Measurements from ENCODE around the gene PLCG2. TPM values are rescaled to one million over a fixed set of nuclear protein-coding genes. Genes with fewer than 3 reads are reported as not detected.

Gene PLCG2
- total and polyA plus RNA-seq, 2 of the 8 experiments (the other 6 are each of a cell fraction or from before 2014, with no cell fraction given), result 6.1 to 6.9 TPM

DNA sequence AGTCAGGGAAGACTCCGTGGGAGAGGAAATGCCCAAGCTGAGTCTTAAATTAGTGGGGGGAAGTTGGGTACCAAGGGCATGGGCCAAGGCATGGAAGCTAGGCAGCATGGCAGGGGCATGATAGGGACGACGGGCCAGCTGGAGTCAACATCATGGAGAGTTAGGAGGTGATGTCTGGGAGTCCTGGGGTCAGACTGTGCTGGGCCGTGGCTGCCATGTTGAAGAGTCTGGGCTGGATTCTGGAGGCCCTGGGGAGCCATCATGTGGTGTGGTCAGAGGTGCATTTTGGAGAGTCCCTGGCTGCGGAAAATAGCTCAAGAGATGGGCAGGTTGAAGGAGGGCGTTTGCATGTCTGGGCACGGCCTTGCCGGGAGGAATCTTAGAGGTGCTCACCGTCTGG lies 146.9 kb downstream of the PLCG2 start:
- H2BK20ac ChIP-seq (ENCODE audit: low read length), result no peak overlapping the region
- H3K79me2 ChIP-seq (ENCODE audit: control insufficient read depth in 1 of 2, insufficient read depth in 2 of 2, low read length in 2 of 2), result no peaks in the 10 kb centered on the region
- no peak overlapping the region for H4K8ac ChIP-seq (ENCODE audit: extremely low read depth, insufficient read depth, low read length)
- WGBS, 2 experiments (ENCODE audit: extremely low coverage in 1 of 2, insufficient coverage in 1 of 2, insufficient read length in 1 of 2, insufficient replicate concordance in 2 of 2, low coverage in 1 of 2, low lambda C conversion rate in 2 of 2, missing lambda C conversion rate in 1 of 2), result 81% methylated on average over 8 of the region's 9 CpGs; no CpG with 5 or more reads in 1 of the 2 experiments
- no peak overlapping the region for H3K18ac ChIP-seq (ENCODE audit: extremely low read depth, low read length)
- H2BK12ac ChIP-seq (ENCODE audit: low read depth, low read length), result no peak overlapping the region
- H4K91ac ChIP-seq (replicated peaks; ENCODE audit: insufficient read length, low read length), result no peak overlapping the region
- H3K9ac ChIP-seq (replicated peaks in 1 of 4; ENCODE audit: extremely low read depth in 1 of 4, low read depth in 3 of 4, low read length in 3 of 4), result no peak overlapping the region
- no peaks in the 10 kb centered on the region for H3K27me3 ChIP-seq (replicated peaks in 1 of 4; ENCODE audit: control insufficient read depth in 3 of 4, extremely low read depth in 1 of 4, insufficient read depth in 3 of 4, low read length in 3 of 4)
- no peaks in the 10 kb centered on the region for H3K79me1 ChIP-seq (ENCODE audit: low read depth, low read length)
- no peaks in the 10 kb centered on the region for H3K9me3 ChIP-seq (ENCODE audit: insufficient read depth in 2 of 2, low read depth in 1 of 2, low read length in 1 of 2)
- H3K4ac ChIP-seq (replicated peaks; ENCODE audit: insufficient read length, low read depth, low read length), result no peak overlapping the region
- H3K36me3 ChIP-seq (ENCODE audit: control insufficient read depth in 2 of 4, insufficient read depth in 4 of 4, low read length in 3 of 4), result no peaks in the 10 kb centered on the region
- no peak overlapping the region for H4K5ac ChIP-seq (ENCODE audit: insufficient read length, low read depth, low read length)
- H3K4me1 ChIP-seq (replicated peaks in 1 of 4; ENCODE audit: control insufficient read depth in 3 of 4, insufficient read depth in 4 of 4, low read length in 3 of 4), result peaks cover 0 to 2% (median 0%) of the 10 kb centered on the region in 4 experiments; a peak in 2 of 7 replicates
- H3K56ac ChIP-seq (replicated peaks; ENCODE audit: insufficient read length, low read depth, low read length), result no peak overlapping the region
- FAIRE-seq (no peak), DNase-seq (ENCODE audit: low read depth in 1 of 2, low spot score in 2 of 2) (no peak)
- H2AK5ac ChIP-seq (ENCODE audit: low read depth, low read length), result no peak overlapping the region
- H2BK15ac ChIP-seq (ENCODE audit: low read length), result no peak overlapping the region
- H3K27ac ChIP-seq (ENCODE audit: low read depth, low read length), result no peak overlapping the region
- H2BK120ac ChIP-seq (replicated peaks; ENCODE audit: low read depth, low read length), result no peak overlapping the region
- H3K4me2 ChIP-seq (ENCODE audit: insufficient read depth in 1 of 2, low read depth in 2 of 2, low read length in 2 of 2), result no peak overlapping the region
- no peaks in the 10 kb centered on the region for H4K20me1 ChIP-seq (replicated peaks in 1 of 2; ENCODE audit: control insufficient read depth in 1 of 2, insufficient read depth in 2 of 2, low read length in 2 of 2)
- H3K23ac ChIP-seq (ENCODE audit: insufficient read length), result no peak overlapping the region
- CTCF ChIA-PET (ENCODE audit: partially characterized antibody), result interaction anchor here (0.9 to 8.5 kb wide), 4 partner anchors 15 to 155 kb away, joined by 3 to 44 read pairs (median 4); no protein-coding TSS in a partner anchor
- POLR2A ChIA-PET (ENCODE audit: partially characterized antibody), result no interaction called here
- H3K23me2 ChIP-seq (ENCODE audit: low read depth, low read length), result peaks cover 2% of the 10 kb centered on the region; the same call in 1 of the 2 replicates
- H2BK5ac ChIP-seq (ENCODE audit: low read depth, low read length), result no peak overlapping the region
- H3K14ac ChIP-seq (ENCODE audit: insufficient read length), result no peak overlapping the region
- TF ChIP-seq GTF2F1 (IDR thresholded peaks at IDR 0.05; ENCODE audit: borderline replicate concordance, low read depth, low read length) (no peak), TBP (IDR thresholded peaks at IDR 0.05; ENCODE audit: low read depth, low read length) (no peak), PHF8 (conservative IDR thresholded peaks at IDR 0.05; ENCODE audit: low read depth, low read length) (no peak), HDAC2 (IDR thresholded peaks at IDR 0.05; ENCODE audit: borderline replicate concordance in 1 of 2, low read depth in 2 of 2, low read length in 2 of 2) (no peak), ATF2 (IDR thresholded peaks at IDR 0.05; ENCODE audit: low read length) (no peak), CHD1 (IDR thresholded peaks at IDR 0.05; ENCODE audit: low read depth, low read length) (no peak), POLR2AphosphoS5 (IDR thresholded peaks at IDR 0.05; ENCODE audit: low read depth, low read length) (no peak), CEBPB (IDR thresholded peaks at IDR 0.05; ENCODE audit: low read depth, low read length) (no peak), POLR2A (IDR thresholded peaks at IDR 0.05; ENCODE audit: control extremely low read depth in 1 of 2, low read depth in 2 of 2, low read length in 2 of 2) (no peak), ZNF274 (IDR thresholded peaks at IDR 0.05; ENCODE audit: borderline replicate concordance, extremely low read depth, low read length) (no peak), CREB1 (IDR thresholded peaks at IDR 0.05) (no peak), BRCA1 (IDR thresholded peaks at IDR 0.05; ENCODE audit: low read depth, low read length) (no peak)
- TF ChIP-seq, protein P1, sequence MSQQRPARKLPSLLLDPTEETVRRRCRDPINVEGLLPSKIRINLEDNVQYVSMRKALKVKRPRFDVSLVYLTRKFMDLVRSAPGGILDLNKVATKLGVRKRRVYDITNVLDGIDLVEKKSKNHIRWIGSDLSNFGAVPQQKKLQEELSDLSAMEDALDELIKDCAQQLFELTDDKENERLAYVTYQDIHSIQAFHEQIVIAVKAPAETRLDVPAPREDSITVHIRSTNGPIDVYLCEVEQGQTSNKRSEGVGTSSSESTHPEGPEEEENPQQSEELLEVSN (IDR thresholded peaks at IDR 0.05), result no peak
- no peak overlapping the region for H3K4me3 ChIP-seq (ENCODE audit: extremely low read depth in 1 of 4, insufficient read depth in 2 of 4, low read depth in 3 of 4, low read length in 4 of 4)
- H2AFZ ChIP-seq (ENCODE audit: low read length), result no peak overlapping the region
